H9 (cell line): ENCODE data around the gene PDE1C. TPM values are rescaled to one million over a fixed set of nuclear protein-coding genes. Genes with fewer than 3 reads are reported as not detected.

Experiments used
- DNase-seq: peaks from one replicate; pipeline ENCODE4 v3.0.0-alpha.2; 2017
- H2AFZ ChIP-seq: one replicate; pipeline ENCODE4 v1.6.1; 2013; ENCODE audit warnings: mild to moderate bottlenecking, low read length, control low read depth, moderate library complexity
- H2AK5ac ChIP-seq: 2 replicates; pipeline ENCODE4 v1.6.1; 2013; ENCODE audit warnings: low read length, control low read depth, mixed read lengths; ENCODE audit not compliant: insufficient read length
- H2BK120ac ChIP-seq: one replicate; pipeline ENCODE4 v1.6.1; 2013; ENCODE audit warnings: low read depth, mild to moderate bottlenecking, low read length, control low read depth, inconsistent platforms; ENCODE audit not compliant: poor library complexity, severe bottlenecking
- H2BK12ac ChIP-seq: 2 replicates; pipeline ENCODE4 v1.6.1; 2013; ENCODE audit warnings: low read length, control low read depth, mixed read lengths, low read depth; ENCODE audit not compliant: insufficient read length
- H2BK15ac ChIP-seq: 2 replicates; pipeline ENCODE4 v1.6.1; 2013; ENCODE audit warnings: low read depth, low read length, control low read depth
- H2BK20ac ChIP-seq: one replicate; pipeline ENCODE4 v1.6.1; 2013; ENCODE audit warnings: low read depth, mild to moderate bottlenecking, low read length, control low read depth, inconsistent platforms; ENCODE audit not compliant: poor library complexity, severe bottlenecking
- H2BK5ac ChIP-seq: 2 replicates; pipeline ENCODE4 v1.6.1; 2013; ENCODE audit warnings: low read length, control low read depth, mixed read lengths; ENCODE audit not compliant: insufficient read length
- H3K14ac ChIP-seq: 2 replicates; pipeline ENCODE4 v1.6.1; 2013; ENCODE audit warnings: low read length, control low read depth; ENCODE audit not compliant: insufficient read depth
- H3K18ac ChIP-seq: 2 replicates; pipeline ENCODE4 v1.6.1; 2013; ENCODE audit warnings: low read depth, mild to moderate bottlenecking, mixed read lengths, low read length, control low read depth; ENCODE audit not compliant: insufficient read length
- H3K23ac ChIP-seq: 2 replicates; pipeline ENCODE4 v1.6.1; 2013; ENCODE audit warnings: low read length, control low read depth, mixed read lengths, low read depth; ENCODE audit not compliant: insufficient read length
- H3K23me2 ChIP-seq: 2 replicates; pipeline ENCODE4 v1.6.1; 2013; ENCODE audit warnings: low read depth, mild to moderate bottlenecking, mixed read lengths, low read length, control low read depth; ENCODE audit not compliant: insufficient read length, poor library complexity, severe bottlenecking
- H3K27ac ChIP-seq: 2 replicates; pipeline ENCODE4 v1.5.1; 2013; ENCODE audit warnings: low read length, control low read depth, mixed read lengths, low read depth; ENCODE audit not compliant: insufficient read length
- H3K27me3 ChIP-seq: 2 replicates; pipeline ENCODE4 v1.6.1; 2013; ENCODE audit warnings: low read length, control low read depth, inconsistent platforms; ENCODE audit not compliant: insufficient read depth
- H3K4ac ChIP-seq: 2 replicates; pipeline ENCODE4 v1.6.1; 2013; ENCODE audit warnings: low read depth, mild to moderate bottlenecking, control low read depth, inconsistent platforms, low read length, moderate library complexity
- H3K4me1 ChIP-seq: 2 replicates; pipeline ENCODE4 v1.6.1; 2013; ENCODE audit warnings: low read length, control low read depth, inconsistent platforms; ENCODE audit not compliant: insufficient read depth
- H3K4me2 ChIP-seq: 2 replicates; pipeline ENCODE4 v1.6.1; 2013; ENCODE audit warnings: low read length, control low read depth, mixed read lengths; ENCODE audit not compliant: insufficient read length, insufficient read depth
- H3K56ac ChIP-seq: 2 replicates; pipeline ENCODE4 v1.6.1; 2013; ENCODE audit warnings: low read depth, mild to moderate bottlenecking, mixed read lengths, low read length, control low read depth; ENCODE audit not compliant: insufficient read length
- H3K79me1 ChIP-seq: 2 replicates; pipeline ENCODE4 v1.6.1; 2013; ENCODE audit warnings: low read depth, mild to moderate bottlenecking, moderate library complexity, low read length, control low read depth, inconsistent platforms; ENCODE audit not compliant: insufficient read depth, poor library complexity, severe bottlenecking
- H3K79me2 ChIP-seq: 2 replicates; pipeline ENCODE4 v1.6.1; 2013; ENCODE audit warnings: low read length, control low read depth, inconsistent platforms; ENCODE audit not compliant: insufficient read depth
- H3K9ac ChIP-seq: 2 replicates; pipeline ENCODE4 v1.6.1; 2013; ENCODE audit warnings: low read length, control low read depth, mixed read lengths; ENCODE audit not compliant: insufficient read length; ENCODE audit errors: extremely low read depth
- H3K9me3 ChIP-seq: one replicate; pipeline ENCODE4 v1.6.1; 2013; ENCODE audit warnings: low read depth, low read length, inconsistent platforms; ENCODE audit not compliant: control insufficient read depth
- H3T11ph ChIP-seq: one replicate; pipeline ENCODE4 v1.6.1; 2013; ENCODE audit warnings: mild to moderate bottlenecking, low read length, control low read depth, inconsistent platforms
- H4K20me1 ChIP-seq: one replicate; pipeline ENCODE4 v1.6.1; 2013; ENCODE audit not compliant: control insufficient read depth, insufficient read length, insufficient read depth
- H4K5ac ChIP-seq: 2 replicates; pipeline ENCODE4 v1.6.1; 2013; ENCODE audit warnings: low read depth, mild to moderate bottlenecking, mixed read lengths, low read length, control low read depth; ENCODE audit not compliant: insufficient read length
- H4K8ac ChIP-seq: replicated peaks from 2 replicates; pipeline ENCODE4 v1.6.1; 2013; ENCODE audit warnings: low read length, control low read depth, mixed read lengths, low read depth; ENCODE audit not compliant: insufficient read length
- H4K91ac ChIP-seq: 2 replicates; pipeline ENCODE4 v1.6.1; 2013; ENCODE audit warnings: low read depth, mild to moderate bottlenecking, moderate library complexity, mixed read lengths, low read length, control low read depth; ENCODE audit not compliant: insufficient read length
- H3K27ac Mint-ChIP-seq, 3 experiments: 2 replicates in 2 of 3; 3 replicates in 1 of 3; pipeline ENCODE4 v1.8.0; 2020 to 2021; ENCODE audit warnings: mixed read lengths in 3 of 3, mild to moderate bottlenecking in 1 of 3, moderate library complexity in 1 of 3
- H3K27me3 Mint-ChIP-seq: 2 replicates; pipeline ENCODE4 v1.8.0; 2021; ENCODE audit warnings: low read depth, mild to moderate bottlenecking, moderate library complexity, mixed read lengths
- H3K36me3 Mint-ChIP-seq, 3 experiments: 2 replicates in 2 of 3; 3 replicates in 1 of 3; pipeline ENCODE4 v1.8.0; 2020 to 2021; ENCODE audit warnings: low read depth in 3 of 3, mixed read lengths in 3 of 3; ENCODE audit not compliant: insufficient read depth in 1 of 3
- H3K4me1 Mint-ChIP-seq, 2 experiments: 2 replicates each; pipeline ENCODE4 v1.8.0; 2020; ENCODE audit warnings: mixed read lengths in 2 of 2
- H3K4me3 Mint-ChIP-seq, 2 experiments: 2 replicates in 1 of 2; 3 replicates in 1 of 2; pipeline ENCODE4 v1.8.0; 2020 to 2021; ENCODE audit warnings: mild to moderate bottlenecking in 2 of 2, mixed read lengths in 2 of 2, moderate library complexity in 1 of 2
- H3K9me3 Mint-ChIP-seq, 2 experiments: 2 replicates in 1 of 2; 3 replicates in 1 of 2; pipeline ENCODE4 v1.8.0; 2020; ENCODE audit warnings: mild to moderate bottlenecking in 2 of 2, mixed read lengths in 2 of 2, moderate library complexity in 1 of 2
- WGBS: extraction: QIAGEN DNeasy Blood & Tissue Kit; methylation state at CpG from one replicate; pipeline ENCODE4 v1.1.7; 2013; ENCODE audit warnings: missing lambda C conversion rate, low lambda C conversion rate, mixed read lengths; ENCODE audit not compliant: insufficient read length; ENCODE audit errors: extremely low coverage; 5-methylcytosine and 5-hydroxymethylcytosine counted together
- total RNA-seq: library from RNA; stranded (reverse); gene quantifications from 2 replicates; pipeline ENCODE4 v1.2.1, GENCODE V29; 2021
- TF ChIP-seq, protein P1 (sequence below): fragments of 200-600 bp; sonication (generic); conservative IDR thresholded peaks from 3 replicates; pipeline ENCODE4 v1.8.0; 2021; ENCODE audit warnings: antibody characterized with exemption, mild to moderate bottlenecking

Gene PDE1C
- total RNA-seq, 1 experiment from 2014 or later: 0.17 TPM

DNA sequence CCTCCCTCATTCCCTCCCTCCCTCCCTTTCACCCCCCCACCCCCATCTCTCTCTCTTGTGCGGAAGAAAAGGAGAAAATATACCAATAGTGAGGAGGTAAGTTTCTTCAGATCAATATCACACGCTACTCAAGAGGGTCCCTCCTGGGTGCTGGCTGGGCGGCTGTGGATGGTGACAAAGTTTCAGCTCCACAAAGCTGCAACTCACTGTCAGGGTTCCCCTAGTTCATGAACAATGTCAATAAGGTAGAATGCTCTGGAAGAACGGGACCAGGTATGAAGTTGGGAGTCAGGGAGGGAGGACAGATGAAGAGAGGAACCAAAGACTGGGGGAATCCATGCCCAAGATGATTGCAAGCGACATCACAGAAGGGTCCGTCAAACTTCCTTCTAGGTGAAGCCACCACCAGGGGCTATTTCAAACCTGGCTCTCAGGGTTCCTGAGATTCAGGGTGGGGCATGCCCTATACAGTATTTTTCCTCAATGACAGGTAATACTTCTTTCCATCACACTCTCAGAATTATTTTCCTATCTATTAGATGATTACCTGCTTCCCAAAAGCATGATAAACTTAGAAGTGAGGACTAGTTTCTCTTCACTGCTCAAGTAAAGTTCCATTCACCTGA, 1.4 kb upstream of the PDE1C start:
- Histone ChIP-seq H3K18ac (no peak overlapping the region), H2AK5ac (no peak overlapping the region), H2AFZ (no peak overlapping the region), H3K9ac (no peak overlapping the region), H2BK15ac (no peak overlapping the region), H4K91ac (no peak overlapping the region), H3K79me1 (no peaks in the 10 kb centered on the region), H3K23me2 (peaks cover 12% of the 10 kb centered on the region), H3K4me1 (no peaks in the 10 kb centered on the region), H2BK120ac (no peak overlapping the region), H3K56ac (no peak overlapping the region), H3K14ac (no peak overlapping the region), H3K9me3 (no peaks in the 10 kb centered on the region), H4K20me1 (no peaks in the 10 kb centered on the region), H2BK20ac (no peak overlapping the region), H3K4ac (no peak overlapping the region), H4K8ac (no peak overlapping the region), H3K4me2 (peak overlapping the region; percentile 99), H2BK5ac (no peak overlapping the region), H2BK12ac (no peak overlapping the region), H3T11ph (no peak overlapping the region), H4K5ac (no peak overlapping the region), H3K23ac (no peak overlapping the region), H3K27me3 (peaks cover 42% of the 10 kb centered on the region), H3K79me2 (no peaks in the 10 kb centered on the region), H3K27ac (no peak overlapping the region)
- Mint-ChIP-seq H3K9me3 (no peaks in the 10 kb centered on the region), H3K4me1 (peaks cover 3 to 9% of the 10 kb centered on the region in 2 experiments), H3K4me3 (peak overlapping the region; percentile 70 to 92), H3K36me3 (no peaks in the 10 kb centered on the region), H3K27me3 (peaks cover 93% of the 10 kb centered on the region), H3K27ac (no peak overlapping the region)
- DNase-seq: no peak
- WGBS: no CpG with 5 or more reads among the region's 6 CpGs
- TF ChIP-seq, protein P1, sequence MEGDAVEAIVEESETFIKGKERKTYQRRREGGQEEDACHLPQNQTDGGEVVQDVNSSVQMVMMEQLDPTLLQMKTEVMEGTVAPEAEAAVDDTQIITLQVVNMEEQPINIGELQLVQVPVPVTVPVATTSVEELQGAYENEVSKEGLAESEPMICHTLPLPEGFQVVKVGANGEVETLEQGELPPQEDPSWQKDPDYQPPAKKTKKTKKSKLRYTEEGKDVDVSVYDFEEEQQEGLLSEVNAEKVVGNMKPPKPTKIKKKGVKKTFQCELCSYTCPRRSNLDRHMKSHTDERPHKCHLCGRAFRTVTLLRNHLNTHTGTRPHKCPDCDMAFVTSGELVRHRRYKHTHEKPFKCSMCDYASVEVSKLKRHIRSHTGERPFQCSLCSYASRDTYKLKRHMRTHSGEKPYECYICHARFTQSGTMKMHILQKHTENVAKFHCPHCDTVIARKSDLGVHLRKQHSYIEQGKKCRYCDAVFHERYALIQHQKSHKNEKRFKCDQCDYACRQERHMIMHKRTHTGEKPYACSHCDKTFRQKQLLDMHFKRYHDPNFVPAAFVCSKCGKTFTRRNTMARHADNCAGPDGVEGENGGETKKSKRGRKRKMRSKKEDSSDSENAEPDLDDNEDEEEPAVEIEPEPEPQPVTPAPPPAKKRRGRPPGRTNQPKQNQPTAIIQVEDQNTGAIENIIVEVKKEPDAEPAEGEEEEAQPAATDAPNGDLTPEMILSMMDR: peak; percentile 27; the same call in 1 of the 3 replicates
